OCI-LY7 (cell line): ENCODE measurements around the gene ATP9B.

Experiments
- CTCF ChIP-seq: fragments of 200-600 bp; sonication (generic); conservative IDR thresholded peaks from 2 replicates; pipeline ENCODE4 v1.5.1; 2014; ENCODE audit warnings: mild to moderate bottlenecking, antibody characterized with exemption, low read length, moderate library complexity, mixed read lengths
- EZH2phosphoT487 ChIP-seq: fragments of 200-600 bp; sonication (generic); IDR thresholded peaks from 2 replicates; pipeline ENCODE4 v1.6.1; 2018; ENCODE audit warnings: low read depth, borderline replicate concordance, mild to moderate bottlenecking, mixed run types, antibody characterized with exemption, low read length, moderate library complexity, mixed read lengths

GRCh38 chr18:79388043-79388442, 318.8 kb downstream of the ATP9B start:
- TF ChIP-seq EZH2phosphoT487 (no peak), CTCF (no peak)
